WERI-Rb-1 (cell line): ENCODE results near the gene TFB1M.

Experiments
- DNase-seq: peaks from one replicate; pipeline ENCODE4 v3.0.0-alpha.2; 2020
- H3K27ac ChIP-seq: fragments of 250-450 bp; sonication (Bioruptor Pico); 2 replicates; pipeline ENCODE4 v1.5.1; 2020; ENCODE audit warnings: mild to moderate bottlenecking, moderate library complexity
- H3K27me3 ChIP-seq: fragments of 250-450 bp; sonication (Bioruptor Pico); 2 replicates; pipeline ENCODE4 v1.5.1; 2021; ENCODE audit warnings: mild to moderate bottlenecking, low read depth, moderate library complexity; ENCODE audit not compliant: insufficient read depth, severe bottlenecking
- H3K36me3 ChIP-seq: fragments of 250-450 bp; sonication (Bioruptor Pico); 2 replicates; pipeline ENCODE4 v1.5.1; 2020; ENCODE audit warnings: mild to moderate bottlenecking, moderate library complexity
- H3K4me3 ChIP-seq: 2 replicates; pipeline ENCODE4 v1.5.1; 2011; ENCODE audit warnings: low read depth, mild to moderate bottlenecking, control low read depth, low read length
- H3K9me3 ChIP-seq: fragments of 250-450 bp; sonication (Bioruptor Pico); 2 replicates; pipeline ENCODE4 v1.5.1; 2021; ENCODE audit warnings: mild to moderate bottlenecking, moderate library complexity; ENCODE audit not compliant: severe bottlenecking
- TF ChIP-seq, protein P1 (sequence below): IDR thresholded peaks from 2 replicates; pipeline ENCODE4 v1.5.1; 2011; ENCODE audit warnings: low read depth, mild to moderate bottlenecking, control low read depth, inconsistent platforms, low read length

Gene TFB1M

DNA sequence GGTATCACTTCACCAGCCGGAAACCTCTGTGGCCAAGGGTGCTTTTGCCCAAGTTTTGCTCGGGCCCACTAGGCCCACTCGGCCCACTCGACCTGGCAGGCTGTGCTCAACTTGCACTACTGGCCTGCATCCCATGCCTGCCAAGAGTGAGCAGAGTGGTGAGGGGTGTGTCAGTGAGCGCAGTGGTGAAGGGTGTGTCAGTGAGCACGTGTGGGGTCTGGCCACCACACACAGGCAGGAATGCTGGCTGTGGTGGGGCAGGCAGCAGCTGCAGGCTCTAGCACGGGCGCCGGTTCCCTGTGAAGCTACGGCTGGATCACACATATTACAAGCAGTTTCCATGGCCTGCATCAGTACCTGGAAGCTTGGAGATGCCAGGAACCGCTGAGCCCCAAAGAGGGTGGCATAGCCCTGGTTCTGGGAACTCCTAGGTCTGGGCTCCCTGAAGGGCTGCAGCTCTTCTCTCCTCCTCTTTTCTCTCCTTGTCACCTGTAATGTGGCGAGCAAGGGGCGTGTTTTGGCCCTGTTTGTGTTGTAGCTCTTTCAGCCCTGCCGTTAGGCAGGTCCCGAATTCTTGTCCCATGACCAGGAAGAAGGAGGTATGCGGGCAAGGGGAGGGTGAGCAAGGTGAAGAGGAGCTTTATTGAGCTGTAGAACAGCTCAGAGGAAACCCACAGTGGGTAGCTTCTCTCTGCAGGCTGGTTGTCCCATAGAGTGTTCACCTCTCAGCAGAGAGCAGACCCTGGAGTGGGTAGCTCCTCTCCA, 101.5 kb downstream of the TFB1M start:
- DNase-seq, result no peak
- Histone ChIP-seq H3K9me3 (no peaks in the 10 kb centered on the region), H3K27me3 (no peaks in the 10 kb centered on the region), H3K27ac (no peak overlapping the region), H3K36me3 (peaks cover 26% of the 10 kb centered on the region), H3K4me3 (no peak overlapping the region)
- TF ChIP-seq, protein P1, sequence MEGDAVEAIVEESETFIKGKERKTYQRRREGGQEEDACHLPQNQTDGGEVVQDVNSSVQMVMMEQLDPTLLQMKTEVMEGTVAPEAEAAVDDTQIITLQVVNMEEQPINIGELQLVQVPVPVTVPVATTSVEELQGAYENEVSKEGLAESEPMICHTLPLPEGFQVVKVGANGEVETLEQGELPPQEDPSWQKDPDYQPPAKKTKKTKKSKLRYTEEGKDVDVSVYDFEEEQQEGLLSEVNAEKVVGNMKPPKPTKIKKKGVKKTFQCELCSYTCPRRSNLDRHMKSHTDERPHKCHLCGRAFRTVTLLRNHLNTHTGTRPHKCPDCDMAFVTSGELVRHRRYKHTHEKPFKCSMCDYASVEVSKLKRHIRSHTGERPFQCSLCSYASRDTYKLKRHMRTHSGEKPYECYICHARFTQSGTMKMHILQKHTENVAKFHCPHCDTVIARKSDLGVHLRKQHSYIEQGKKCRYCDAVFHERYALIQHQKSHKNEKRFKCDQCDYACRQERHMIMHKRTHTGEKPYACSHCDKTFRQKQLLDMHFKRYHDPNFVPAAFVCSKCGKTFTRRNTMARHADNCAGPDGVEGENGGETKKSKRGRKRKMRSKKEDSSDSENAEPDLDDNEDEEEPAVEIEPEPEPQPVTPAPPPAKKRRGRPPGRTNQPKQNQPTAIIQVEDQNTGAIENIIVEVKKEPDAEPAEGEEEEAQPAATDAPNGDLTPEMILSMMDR, result no peak

DNA sequence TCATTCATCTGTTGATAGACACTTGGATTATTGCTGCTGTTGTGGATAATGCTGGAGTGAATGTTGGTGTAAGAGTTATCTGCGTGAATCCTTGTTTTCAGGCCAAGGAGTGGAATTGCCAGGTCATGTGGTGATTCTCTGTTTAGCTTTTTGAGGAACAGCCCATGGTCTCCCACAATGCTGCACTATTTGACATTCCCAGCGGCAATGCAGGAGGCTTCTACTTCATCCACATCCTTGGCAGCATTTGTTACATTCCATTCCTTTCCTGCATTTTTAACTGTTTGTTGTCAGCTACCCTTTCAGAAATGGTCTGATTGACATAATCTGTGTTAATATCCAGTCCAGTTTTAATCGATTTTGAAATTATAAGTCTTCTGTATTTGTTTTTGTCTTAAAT, 102.2 kb downstream of the TFB1M start:
- no peak for DNase-seq
- H3K27me3 ChIP-seq, result no peaks in the 10 kb centered on the region
- no peaks in the 10 kb centered on the region for H3K9me3 ChIP-seq
- no peak overlapping the region for H3K27ac ChIP-seq
- TF ChIP-seq, protein P1, result no peak
- H3K36me3 ChIP-seq, result peaks cover 22% of the 10 kb centered on the region
- H3K4me3 ChIP-seq, result no peak overlapping the region

DNA sequence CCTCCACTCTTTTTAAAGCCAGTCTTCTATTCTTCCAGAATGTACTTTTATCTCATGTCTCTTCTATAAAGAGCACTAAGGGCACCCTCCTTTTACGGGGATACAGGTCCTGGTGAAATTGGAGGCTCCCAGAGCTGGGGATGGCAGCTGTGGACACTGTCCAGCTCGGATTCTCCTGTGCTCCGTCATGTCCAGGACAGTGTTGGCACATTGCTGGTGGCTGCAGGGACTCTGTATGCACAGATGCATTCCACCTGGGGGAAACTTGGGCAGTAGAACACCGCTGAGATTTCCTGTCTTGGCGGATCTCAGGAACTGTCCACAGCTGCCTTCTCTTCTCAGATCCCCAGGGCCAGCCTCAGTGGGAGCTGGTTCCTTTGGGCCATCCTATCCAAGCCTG, 107.1 kb downstream of the TFB1M start:
- no peak overlapping the region for H3K4me3 ChIP-seq
- no peaks in the 10 kb centered on the region for H3K9me3 ChIP-seq
- TF ChIP-seq, protein P1, result no peak
- no peak for DNase-seq
- H3K36me3 ChIP-seq, result peaks cover 15% of the 10 kb centered on the region
- no peak overlapping the region for H3K27ac ChIP-seq
- H3K27me3 ChIP-seq, result no peaks in the 10 kb centered on the region
